CD4-positive, alpha-beta T cell treated with Interleukin-10 for 1 hour (primary cell): Measurements from ENCODE around the gene KIF26B.
"Not testable (repeated sequence)": the region's sequence is repeated elsewhere in the genome, so short reads cannot be mapped to it uniquely, and the experiment has no call there.

Experiments
- DNase-seq: peaks from one replicate; pipeline ENCODE4 v3.0.0-alpha.2; 2020

The KIF26B gene

DNA sequence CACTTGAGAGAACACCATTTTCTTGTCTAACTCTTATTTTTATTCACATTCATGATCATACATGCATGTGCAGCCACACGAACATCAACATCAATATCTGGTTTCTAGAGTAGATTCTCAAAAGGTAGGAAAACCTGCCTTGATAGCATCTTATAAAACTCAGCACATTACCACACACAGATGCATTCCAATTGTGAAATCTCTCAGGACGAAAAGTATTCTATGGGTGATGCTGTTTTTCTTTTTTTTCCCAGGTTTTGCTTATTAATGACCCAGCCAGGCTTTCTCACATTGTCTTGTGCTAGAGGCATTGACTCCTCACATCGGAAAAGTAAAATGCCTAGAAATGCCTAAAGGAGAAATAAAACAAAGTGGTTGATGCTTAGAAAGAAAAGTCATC, 562.8 kb downstream of the KIF26B start:
- DNase-seq: no peak

DNA sequence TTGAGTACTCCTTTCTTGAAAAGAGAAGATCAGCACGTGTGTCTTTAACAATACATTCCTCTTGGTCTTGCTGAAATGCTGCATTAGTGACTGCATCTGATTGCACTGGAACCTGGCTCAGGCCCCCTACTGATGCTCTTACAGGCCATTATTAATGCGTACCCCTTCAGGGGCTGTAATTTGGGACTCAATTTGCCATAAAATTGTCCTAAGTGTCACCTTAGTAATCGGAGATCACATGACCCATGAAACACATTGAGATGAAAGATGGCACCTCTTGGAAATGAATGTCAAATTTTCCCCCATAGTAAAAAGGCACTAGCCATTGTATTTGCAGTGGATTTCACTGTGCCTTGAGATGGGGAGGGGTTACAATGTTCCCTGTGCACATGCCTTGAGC, 563.3 kb downstream of the KIF26B start:
- no peak for DNase-seq

DNA sequence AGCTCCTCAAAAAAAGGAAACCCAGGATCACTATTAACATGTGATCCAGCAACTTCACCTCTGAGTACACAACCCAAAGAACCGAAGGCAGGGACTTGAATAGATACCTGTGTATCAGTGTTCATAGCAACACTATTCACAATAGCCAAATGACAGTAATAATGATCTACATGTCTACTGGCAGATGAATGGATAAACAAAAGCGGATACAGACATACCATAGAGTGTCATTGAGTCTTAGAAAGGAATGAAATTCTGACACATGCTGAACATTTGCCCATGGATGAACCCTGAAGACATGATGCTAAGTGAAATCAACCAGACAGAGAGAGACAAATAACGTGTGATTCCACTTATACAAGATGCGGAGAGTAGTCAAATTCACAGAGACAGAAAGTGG, 564.2 kb downstream of the KIF26B start:
- no peak for DNase-seq

DNA sequence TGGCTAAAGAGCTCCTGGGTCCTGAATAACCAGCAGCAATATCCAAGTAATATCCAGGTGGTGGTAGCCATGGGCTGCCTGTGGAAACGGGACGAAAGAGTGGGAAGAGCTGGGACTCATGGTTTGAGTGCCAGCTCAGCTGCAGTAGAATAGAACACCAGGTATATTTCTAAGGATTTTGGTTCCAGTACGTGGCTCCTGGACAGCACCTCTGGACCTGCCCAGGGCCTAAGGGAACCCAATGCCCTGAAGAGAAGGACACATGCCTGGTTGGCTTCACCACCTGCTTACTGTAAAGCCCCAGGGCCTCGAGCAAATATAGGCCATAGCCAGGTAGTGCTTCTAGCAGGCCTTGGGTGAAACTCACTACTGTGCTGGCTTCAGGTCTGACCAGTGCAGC, 566.7 kb downstream of the KIF26B start:
- DNase-seq: no peak

DNA sequence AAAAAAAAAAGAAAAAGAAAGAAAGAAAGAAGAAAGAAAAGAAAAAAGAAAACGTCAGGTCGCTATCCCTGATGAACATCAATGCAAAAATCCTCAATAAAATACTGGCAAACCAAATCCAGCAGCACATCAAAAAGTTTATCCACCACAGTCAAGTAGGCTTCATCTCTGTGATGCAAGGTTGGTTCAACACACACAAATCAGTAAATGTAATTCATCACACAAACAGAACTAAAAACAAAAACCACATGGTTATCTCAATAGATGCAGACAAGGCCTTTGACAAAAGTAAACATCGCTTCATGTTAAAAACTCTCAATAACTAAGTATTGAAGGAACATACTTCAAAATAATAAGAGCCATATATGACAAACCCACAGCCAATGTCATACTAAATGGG, 573.2 kb downstream of the KIF26B start:
- DNase-seq: not testable (repeated sequence)

DNA sequence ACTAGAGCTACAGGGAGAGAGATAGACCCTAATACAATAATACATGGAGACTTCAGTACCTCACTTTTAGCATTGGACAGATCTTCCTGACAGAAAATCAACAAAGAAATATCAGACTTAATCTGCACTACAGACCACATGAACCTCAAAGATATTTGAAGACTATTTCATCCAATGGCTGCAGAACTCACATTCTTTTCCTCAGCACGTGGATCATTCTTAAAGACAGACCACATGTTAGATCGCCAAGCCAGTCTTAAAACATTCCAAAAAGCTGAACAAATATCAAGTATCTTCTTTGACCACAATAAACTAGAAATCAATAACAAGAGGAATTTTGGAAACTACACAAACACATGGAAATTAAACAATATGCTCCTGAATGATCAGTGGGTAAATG, 576.0 kb downstream of the KIF26B start:
- DNase-seq: no peak

DNA sequence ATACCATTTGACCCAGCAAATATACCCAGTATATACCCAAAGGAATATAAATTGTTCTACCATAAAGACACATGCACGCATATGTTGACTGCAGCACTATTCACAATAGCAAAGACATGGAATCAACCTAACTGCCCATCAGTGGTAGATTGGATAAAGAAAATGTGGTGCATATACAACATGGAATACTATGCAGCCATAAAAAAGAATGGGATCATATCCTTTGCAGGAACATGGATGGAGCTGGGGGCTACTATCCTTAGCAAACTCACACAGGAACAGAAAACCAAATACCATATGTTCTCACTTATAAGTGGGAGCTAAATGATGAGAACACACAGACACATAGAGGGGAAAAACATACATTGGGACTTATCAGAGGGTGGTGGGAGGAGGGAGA, 585.6 kb downstream of the KIF26B start:
- not testable (repeated sequence) for DNase-seq

DNA sequence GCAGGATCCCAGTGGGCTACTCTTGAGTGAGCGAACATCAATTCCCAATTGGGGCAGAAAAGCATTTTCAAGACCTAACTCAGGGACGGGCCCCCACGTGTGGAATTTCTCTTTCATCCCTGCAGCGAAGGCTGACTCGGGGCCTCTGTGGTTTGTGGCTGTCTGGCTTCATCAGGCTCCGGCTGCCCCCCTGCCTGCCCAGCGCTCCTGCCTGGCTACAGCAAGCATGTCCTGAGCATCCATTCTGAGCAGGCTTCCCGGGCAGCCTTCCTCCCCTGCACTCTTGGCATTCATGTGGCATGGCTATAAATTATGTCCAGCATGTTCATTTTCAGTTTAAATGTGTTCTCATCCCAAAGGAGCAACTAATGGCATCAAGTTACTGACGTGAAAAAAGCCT, 588.1 kb downstream of the KIF26B start:
- no peak for DNase-seq

DNA sequence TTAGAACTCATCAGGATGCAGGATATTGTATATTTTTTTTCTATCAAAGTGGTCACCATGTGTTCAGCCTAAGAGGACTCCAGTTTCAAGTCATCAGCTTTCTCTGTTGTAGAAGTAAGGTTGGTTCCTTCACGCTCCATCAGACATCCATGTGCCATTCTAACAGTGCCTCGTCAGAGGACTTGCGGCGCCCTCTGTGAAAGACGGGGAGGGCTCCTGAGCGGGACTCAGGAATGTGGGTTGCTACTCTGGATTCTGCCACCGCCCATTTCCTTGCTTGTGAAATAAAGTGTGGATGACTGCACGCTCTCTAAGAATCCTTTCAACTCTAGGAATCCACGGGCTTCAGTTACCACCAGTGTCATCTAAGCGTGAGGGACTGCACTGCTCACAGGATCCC, 593.5 kb downstream of the KIF26B start:
- no peak for DNase-seq

DNA sequence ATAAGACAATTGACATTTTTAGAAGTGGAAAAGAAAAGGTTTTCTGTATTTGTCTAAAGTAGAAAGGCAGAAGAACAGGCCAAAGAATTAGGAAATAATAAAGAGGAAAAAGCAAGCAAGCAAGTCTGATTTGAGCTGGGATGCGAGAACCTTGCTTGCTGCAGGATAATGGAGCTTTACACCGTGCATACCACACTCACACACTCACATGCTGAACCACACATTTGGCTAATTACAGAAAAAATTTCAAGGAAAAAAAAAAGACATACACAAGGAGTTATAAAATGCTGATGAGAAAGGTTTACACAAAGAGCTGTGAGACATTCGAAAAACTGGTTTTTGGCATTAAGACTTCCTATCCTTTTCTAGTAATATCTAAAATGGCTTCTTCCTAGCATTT, 593.9 kb downstream of the KIF26B start:
- no peak for DNase-seq

DNA sequence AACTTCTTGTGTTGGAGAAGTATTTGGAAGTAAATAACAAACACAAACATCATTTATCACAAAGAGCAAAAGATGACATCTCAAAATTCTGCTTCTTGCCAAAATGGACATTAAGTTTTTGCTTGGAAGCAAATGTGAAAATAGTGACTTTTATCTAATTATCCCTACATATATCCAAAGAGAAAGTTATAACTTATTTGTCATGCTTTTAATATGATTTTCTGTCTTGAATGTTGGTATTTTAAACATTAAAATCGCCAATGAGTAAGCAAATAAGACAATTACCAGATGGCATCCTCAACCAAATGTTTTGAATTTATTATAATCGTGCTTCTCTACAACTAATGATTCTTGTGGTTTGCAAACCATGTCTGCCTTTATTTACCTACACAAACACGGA, 594.3 kb downstream of the KIF26B start:
- DNase-seq: no peak

DNA sequence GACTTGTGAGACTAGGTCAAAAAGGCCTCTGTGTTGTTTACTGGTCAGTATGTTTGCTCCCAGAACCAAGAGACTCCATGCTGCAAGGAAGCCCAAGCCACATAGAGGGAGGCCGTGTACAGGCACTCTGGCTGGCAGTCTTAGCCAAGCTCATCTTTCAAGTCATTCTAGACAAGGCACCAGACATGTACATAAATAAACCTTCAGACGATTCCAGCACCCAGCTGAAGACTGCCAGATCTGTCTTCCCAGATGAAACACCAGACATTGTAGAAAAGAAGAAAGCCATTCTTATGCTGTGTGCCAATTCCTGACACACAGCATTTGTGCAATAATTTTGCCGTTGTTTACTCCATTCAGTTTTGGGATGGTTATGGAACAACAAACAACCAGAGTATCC, 595.5 kb downstream of the KIF26B start:
- no peak for DNase-seq

DNA sequence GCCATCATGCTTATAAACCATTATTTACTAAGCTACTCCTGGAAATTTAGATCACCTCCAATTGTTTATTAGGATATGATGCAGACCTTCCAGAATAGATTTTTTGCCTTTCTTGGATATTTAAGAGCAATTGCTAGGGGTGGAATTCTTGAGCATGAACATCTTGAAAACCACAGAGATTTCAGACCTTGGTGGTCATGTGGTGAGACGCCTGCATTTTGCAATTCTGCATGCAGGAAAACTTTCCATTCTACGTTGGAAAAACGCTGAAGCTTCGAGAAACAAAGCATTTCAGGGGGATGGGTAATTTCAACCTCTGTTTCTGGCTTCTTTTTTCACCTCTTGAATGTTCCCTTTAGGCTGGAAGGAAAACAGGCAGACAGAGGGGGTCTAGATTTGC, 596.3 kb downstream of the KIF26B start:
- no peak for DNase-seq

DNA sequence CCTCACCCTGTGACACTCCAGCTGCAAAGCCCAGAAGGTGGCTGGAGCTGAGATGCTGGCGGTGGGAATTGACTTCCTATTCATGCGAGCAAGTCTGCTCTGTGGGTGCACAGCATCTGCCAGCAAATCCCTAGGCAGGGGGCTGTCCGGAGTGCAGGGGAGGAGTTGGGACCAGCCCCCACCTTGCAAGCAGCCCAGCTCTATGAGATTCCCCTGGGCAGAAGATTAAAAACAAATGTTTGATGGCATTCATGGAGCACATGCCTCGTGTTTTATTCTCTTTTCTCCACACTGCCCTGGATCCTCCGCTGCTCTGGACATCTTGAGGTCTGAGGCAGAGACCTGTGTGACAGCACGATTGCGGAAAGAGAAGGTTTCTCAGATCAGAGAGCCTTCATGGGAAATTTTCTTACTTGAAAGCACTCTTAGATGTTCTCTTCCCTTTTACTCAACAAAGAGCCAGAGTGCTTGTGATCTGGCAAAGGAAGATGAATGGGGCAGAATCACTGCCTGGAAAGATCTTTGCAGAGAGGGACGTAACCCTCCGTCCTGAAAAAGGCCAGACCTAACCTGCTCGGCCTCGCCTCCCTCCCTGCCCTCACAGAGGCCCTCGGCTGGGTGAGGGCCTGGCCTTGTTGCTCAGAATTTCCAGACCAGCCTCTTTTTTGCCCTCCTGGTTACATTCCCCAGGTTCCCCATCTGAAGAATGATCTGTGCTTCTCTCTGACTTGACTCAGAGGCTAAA, 597.1 kb downstream of the KIF26B start:
- DNase-seq: no peak

DNA sequence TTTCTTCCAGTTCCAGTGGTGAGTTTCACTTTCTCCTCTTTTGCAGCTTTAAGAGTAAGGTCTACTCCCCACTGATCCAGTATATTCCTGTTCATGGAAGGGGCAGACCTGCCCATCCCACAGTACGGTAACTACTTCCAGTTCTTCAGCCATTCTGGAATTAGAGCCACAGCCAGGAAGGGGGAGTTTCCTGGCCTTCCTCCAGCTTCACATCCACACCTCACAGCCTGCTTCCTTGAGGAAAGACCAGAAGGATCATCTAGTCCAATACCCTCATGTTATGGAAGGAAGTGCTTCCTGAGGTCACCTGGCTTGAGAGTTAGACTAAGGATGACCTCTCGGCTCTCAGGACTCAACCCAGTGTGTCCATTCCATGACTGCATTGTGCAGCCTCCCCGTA, 597.8 kb downstream of the KIF26B start:
- no peak for DNase-seq

DNA sequence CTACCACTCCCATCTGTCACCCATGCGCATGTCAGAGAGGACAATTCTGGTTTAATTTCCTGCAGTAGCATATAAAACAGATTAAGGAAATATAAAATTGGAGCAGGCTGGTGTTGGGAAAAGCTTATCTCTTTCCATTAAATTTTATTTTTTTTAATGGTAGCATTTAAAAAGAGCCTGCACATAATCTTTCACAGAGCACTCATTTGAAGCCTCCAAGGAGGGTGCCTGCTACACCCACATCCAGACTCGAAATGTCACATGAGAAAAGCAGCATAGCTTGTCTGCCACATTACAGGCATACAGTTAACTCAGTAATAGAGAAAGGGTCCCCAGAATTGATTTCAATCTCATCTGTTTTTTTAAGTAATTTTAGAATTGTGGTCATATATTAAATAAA, 599.0 kb downstream of the KIF26B start:
- no peak for DNase-seq

DNA sequence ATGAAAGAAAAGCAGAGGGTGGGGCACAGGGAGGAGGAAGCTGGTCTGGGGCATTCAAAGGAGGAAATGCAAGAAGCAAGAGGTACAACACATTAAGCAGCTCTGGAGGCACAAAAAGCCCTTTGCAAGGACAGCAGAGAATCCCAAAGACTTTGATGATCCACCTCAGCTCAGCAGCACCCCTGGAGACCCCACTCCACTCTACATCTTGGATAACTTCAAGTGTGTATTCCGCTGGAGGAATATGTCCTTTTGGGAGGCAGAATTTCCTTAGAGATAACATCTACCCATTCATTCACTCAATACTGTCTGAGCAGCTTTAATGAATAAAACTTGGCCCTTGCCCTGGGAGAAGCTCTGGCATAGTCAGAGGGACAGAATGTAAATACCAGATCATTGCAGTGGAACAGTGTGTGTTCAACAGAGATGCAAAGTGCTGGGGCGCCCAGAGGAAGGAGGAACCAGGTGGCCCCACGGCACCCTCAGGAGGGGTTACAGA, 599.7 kb downstream of the KIF26B start:
- DNase-seq: no peak
